NCI-H510A (cell line): ENCODE data around the gene POU6F1.

Source experiments
- DNase-seq: peaks from one replicate; lab custom pipeline; 2025; lab: John Stamatoyannopoulos, UW

POU6F1 gene

DNA sequence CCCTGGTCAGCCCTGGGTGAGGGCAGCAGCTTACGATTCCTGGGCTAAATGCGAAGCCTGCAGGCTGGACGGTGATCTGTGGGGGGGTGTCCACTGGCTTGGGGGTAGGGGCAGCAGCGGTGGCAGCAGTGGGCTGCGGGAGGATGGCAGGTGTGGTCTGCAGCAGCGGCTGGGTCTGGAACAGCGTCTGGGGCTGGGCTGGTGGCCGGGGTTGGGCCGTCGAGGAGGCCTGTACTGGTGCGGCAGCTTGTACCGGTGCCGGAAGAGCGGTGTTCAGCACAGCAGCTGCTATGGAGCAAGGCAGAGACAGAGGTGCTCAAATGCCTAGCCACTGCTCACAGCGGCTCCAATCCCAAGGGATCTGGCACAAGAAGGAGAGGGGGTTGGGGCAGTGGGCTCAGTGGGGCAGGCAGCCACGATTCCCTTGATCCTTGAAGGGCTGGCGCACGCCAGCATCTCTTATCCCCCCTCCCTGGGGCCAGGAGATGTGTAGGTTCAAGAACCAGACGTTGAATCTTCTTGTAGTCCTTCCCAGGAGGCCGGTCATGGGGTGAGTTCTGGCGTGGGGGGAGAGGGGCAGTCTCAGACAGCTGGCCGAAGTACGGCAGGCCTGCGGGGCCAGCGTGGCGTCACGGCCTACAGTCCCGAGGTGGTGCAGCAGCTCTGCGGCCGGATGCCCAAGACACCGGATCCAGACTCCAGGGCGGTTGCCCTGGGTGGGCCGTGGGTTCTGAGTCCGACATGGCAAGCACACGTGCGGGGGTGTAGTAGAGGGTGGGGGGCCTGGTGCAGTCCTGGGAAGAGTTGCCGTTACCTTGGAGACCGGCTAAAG, 19.9 kb downstream of the POU6F1 start:
- DNase-seq = no peak

DNA sequence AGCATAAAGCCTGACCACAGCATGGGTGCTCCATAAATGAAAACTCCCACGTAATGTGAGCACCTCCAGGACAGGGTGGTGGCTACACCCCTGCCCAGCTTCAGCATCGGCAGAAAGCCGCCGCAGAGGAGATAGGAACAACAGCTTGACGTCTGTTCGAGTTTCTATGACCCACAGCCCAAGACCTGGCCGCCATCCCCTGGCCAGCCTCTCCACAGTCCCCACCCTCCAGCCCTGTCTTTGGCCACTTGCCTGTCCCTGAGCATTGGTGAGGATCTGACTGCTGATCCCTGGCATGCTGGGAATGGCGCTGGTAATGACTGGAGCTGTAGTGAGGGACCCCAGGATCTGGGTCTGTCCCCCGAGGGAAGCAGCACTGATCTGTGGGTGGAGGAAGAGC, 21.3 kb downstream of the POU6F1 start:
- no peak for DNase-seq

DNA sequence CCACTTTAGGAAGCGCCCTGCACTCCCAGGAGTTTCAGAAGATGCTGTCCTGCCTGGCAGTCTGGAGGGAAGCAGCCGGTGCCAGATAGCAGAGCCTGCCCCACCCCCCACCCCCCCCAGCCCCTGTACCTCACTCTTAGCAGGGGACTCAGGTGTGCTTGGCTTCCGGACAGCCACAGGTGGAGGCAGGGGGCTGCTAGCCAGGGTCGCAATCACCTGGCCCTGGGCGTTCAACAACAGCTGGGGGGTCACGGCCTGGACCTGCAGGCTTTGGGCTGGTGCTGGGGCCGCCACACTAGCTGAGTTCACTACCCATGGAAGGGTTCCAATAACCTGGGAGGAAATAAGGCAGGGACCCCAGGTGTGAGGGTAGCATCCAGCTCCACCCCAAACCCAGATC, 22.0 kb downstream of the POU6F1 start:
- DNase-seq = no peak

DNA sequence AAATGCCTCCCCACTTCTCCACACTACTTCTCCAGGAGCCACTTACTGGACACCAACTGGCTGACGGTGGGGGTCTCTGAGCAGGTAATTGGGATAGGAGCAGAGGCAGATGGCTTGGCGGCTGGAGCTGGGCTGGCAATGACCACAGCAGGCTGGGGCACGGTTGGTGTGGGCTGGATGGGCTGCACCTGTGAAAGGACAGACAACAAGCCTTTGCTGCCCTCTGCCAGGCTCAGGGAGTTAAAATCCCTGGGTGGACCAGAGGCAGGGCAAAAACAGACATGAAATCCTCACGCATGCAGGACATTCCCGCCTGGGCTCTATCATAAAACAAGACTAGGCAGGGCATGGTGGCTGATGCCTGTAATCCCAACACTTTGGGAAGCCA, 25.6 kb downstream of the POU6F1 start:
- no peak for DNase-seq

DNA sequence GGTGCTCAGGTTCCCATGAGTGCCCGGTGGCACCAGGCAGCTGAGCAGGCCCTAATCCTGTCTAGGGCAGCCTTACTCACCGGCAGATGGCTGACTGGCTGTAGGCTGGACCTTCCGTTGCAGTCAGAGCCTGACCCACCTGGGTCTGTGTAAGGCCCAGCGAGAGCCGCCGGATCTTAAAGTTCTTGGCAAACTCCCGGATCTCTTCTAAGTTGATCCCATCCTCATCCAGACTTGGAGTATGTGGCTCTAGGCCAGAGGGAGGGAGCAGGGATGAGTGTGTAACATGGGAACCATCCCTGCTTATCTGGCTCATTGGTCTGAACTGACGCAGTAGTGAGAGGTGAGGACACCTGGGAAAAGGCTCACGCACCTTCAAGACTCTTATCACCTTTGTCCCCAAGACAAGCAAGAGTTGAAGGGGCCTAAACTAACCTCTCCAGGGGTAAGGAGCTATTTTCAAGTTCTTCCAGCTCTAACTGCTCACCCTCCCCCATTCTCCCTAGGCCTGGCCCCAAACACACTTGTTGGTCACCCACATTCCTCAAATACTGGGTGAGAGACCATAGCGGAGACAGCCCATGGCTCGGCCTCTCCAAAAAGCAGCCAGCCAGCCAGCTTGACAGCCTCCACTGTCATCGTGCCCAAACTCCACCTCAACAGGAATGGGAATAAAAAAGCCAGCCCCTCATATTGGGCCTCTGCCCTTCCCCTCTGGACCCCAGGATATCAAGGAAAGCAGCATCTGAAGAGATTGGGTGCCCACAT, 26.2 kb downstream of the POU6F1 start:
- no peak for DNase-seq

DNA sequence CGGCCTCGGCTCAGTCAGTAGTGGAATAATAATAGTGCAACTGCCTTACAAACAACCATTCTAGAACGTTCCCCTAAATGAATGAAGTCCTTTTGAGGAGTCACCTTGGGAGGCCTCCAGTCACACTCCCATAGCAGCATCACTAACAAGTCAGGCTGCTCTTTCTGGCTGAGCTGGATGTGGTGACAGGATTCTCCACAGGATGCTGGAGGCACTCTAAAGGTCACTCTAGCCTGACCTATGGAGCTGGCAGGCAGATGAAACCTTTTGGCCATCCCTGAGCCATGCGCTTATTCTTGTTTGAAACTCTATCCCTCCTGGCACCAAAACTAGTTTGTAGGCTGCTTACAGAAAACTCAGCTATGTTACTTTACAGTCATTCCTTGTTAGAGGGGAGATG, 27.0 kb downstream of the POU6F1 start:
- DNase-seq = no peak

DNA sequence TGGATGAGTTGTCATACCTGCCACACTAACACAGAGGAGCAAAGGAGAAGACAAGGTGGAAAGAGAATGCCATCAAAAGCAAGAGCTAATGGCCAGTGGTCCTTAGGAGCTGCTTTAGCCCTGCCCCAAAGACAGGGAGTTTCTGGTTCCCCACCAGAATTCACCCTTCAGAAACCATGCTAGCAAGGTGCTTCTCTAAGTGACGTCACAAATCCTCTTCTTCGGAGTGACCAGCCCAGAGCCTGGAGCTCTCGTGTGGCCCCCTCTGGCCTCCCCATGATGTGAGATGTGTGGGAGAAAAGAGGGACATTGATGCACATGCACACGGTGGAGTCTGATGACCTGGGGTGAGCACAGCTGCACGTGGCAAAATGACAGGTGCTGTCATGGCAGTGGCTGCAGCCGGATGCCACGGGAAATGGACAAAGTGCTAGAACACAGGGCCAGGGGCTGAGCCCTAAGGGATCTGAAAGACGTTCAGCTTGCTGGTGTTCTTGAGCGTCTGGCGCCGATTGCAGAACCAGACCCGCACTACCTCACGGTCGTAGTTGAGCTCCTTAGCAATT, 28.0 kb downstream of the POU6F1 start:
- DNase-seq = no peak

DNA sequence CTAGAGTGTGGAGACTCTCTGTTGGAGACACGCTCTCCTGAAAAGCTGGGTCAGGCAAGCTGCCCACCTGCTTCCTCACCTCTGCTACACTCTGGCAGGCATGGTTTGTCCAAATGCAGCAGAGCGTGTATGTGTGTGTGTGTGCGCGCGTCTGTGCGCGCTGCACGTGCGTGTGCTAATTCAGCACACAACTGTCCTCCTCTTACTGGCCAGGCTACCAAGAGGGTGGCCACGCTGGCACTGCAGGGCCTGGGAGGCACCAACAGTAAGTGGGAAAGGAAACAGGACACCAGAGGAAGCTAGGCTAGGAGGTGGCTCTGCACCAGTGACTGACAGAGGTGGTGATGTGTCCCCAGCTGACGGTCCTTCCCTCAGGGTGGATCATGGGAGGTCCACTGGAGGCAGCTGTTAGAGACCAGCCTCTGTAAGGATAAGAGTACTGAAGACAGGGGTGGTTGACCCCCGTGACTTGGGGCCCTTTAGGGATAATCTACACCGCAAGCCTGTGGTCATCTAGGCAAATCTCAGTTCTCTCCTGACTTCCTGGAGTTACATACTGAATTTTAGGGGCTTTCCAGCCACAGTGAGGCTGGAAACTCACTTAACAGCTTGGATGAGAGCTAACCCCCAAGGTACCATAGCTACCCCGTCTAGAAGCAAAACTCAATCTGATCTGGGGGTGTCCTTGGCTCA, 29.4 kb downstream of the POU6F1 start:
- no peak for DNase-seq

DNA sequence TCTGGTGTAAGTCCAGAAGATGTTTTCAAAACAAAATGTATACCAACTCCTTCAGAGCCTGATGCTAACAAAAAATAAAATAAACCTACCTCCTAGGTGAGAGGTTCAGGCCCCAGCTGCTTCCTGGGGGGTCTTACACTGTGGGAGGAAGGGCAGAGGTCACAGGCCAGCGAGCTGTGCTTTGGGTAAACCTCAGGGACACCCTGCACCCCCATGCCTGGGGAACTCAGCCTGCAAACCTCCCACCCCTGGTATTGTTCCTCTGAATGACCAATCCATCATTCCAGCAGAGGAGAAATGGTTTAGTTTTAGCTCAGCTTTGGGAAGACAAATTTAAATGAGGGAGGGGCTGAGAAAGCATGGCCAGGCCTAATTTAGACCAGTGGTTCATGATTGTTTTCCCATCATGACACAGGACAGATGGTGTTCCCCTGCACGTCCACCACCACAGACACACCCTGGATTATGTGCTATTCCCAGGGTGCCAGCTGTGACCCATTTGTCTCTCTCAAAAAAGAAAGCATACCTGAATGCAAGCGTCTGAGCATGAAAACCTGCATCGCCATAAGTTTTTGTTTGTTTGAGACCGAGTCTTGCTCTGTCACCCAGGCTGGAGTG, 30.4 kb downstream of the POU6F1 start:
- DNase-seq = no peak

DNA sequence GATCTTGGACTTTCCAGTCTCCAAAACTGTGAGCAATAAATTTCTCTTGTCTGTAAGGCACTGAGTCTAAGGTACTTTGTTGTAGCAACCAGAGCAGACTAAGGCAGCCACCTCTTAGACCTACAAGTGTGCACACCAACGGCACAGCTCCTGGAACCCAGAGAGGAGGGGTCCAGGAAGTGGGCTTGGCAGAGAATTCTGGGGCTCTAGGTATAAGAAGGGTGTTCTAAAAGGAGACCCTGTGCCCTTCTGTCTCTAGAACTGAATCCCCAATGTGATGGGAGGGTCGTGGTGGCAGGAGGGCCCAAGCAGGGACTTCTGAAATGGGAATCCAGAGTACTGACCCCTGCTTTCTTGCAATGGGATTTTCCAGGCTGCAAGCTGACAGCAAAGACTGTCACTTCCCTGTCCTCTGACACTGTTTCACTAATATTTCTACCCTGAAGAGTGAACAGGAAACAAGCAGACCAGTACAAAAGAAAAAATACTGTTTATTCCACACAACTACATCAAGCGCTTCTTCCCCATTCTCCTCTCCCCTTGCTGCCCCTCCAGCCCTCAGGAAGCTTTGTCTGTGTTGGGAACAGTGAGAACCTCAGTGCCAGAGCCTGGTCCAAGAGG, 31.3 kb downstream of the POU6F1 start:
- no peak for DNase-seq

DNA sequence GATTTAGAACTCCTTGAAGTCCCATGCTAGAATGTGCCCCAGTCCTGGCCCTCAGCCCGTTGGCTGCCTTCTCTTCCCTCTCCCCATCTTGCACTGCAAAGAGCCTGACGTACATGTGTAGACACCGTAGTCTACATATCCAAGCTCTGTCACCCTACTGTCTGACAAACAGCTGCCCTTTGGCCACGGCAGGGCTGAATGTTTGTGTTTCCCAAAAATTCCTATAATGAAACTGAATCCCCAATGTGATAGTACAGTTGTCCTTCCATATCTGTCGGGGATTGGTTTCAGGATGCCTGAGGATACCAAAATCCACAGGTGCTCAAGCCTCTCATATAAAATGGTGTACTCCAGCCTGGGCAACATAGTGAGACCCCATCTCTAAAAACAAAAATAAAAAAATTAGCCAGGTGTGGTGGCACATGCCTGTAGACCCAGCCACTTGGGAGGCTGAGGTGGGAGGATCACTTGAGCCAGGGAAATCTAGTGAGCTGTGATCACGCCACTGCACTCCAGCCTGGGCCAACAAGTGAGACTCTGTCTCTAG, 32.6 kb downstream of the POU6F1 start:
- no peak for DNase-seq

DNA sequence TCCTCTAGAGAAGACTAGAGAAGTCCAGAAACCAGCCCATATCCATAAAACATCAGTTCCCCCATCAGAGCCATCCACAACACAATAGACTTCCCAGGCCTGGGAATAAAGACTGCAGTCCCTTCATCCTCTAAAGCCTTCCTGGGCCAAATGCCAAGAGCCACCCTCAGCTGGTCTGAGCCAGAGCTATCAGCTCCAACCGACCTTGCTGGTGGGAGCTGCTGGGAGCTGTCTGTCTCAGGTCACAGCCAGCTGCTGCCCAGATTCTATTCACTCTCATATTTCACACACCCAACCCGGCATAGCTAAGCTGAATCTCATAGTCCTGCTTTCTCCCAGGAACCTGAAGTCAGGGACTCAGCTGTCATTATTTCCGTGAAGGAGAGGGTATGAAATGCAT, 34.0 kb downstream of the POU6F1 start:
- peak; percentile 44 for DNase-seq

DNA sequence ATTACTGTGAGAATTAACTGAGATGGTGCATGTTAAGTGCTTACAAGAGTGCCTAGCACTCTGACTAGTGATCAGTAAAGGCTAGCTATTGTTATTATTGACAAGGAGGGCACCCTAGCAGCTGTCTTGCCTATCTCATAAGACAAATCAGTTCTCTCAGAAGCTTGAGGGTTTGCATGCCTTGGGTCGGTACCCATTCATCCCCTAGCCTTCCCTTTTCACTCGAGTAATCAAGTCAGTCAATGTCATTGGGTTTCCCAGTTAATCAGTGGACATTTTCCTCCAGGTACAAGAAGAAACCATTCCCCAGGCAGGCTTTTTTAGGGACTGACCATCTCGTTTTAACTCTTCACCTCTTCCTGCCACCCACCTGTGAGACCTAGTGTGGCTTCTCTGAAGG, 34.5 kb downstream of the POU6F1 start:
- no peak for DNase-seq

DNA sequence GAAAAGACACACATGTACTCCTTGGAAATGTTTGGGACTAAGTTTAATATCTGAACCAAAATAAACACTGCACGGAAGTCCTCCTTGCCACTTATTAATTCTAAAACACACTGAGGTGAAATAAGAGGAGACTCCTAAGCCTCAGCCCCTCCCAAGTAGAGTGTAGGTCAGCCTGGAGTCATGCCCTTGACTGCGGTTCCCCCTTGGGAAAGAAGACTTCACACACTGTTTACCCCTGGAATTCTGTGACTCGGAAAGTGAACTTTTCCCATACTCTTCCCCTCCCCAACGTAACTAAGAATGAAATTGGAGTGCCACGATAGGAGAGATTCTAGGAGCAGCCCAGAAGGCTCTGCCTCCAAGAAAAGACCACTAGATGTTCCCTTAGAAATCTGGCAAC, 36.3 kb downstream of the POU6F1 start:
- no peak for DNase-seq

DNA sequence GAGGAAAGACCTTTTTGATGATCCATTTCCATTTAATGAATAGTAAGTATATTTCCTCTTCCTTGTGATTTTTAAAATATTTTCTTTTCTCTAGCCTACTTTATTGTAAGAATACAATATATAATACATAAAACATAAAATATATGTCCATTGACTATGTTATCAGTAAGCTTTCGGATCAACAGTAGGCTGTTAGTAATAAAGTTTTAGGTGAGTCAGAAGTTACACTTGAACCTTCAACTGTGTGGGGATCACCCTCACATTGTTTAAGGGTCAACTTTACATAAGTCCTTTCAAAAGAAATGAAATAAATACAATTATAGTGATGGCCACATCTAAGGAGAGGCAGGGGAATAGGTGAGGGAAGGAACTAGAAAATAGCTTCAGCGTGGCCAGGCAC, 40.0 kb downstream of the POU6F1 start:
- DNase-seq = no peak

DNA sequence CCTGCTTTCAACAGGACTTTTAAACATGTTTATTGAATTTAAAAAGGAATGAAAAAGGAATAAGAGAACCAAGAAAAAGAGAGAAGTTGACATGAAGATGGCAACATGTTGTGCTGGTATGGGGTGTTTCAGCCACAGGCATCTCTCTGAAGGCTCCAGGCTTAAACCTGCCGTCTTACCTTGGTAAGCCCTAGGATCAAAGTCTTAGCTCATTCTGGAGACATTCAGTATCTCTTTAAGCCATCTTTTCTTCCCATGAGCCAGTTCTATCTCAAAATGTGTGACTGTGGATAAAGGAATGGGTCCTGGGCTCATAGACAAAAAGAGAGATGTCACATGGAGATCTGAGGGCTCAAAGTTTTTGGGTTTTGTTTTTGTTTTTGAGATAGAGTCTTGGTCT, 43.4 kb downstream of the POU6F1 start:
- DNase-seq = no peak

DNA sequence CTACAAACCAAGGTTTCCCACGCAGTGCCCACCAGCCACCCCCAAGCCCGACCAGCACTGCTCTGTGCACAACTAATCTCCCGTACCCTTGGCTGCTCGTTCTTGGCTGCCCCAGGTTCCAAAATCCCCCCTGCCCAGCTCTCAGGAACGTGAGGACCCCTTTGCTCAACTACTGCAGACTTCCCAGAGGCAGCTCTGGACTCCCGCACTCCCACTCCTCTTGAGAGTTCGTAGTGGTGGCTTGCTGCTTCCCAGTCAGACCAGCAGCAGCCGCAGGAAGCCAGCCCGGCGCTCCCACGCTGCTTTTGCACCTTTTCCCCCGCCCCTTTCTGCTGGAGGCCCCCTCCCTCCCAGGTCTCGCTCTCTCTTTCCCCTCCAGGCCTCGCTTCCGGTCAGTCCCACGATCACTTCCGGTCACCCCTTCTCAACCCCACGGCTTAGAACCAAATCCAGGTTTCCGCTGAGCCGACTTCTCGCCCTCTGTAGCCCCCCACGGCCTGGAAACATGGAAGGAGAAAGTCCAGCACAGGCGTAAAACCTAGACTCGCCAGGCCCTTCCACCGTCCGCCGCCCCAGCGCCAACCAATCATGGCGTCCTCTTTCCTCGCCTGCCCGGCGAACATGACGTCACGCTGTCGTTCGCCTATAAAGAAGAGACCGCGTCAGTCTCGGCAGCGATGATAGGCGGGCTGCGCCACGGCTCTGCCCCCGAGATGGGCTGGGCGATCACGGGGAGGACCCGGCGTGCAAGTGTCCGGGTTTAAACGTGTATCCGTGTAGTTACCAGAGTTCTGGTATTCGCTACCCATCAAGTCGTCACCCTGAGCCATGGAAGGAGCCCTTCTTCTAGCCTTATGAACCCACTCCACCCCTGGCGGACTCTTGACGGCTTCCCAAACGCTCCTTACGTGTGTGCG, 45.1 kb downstream of the POU6F1 start, which contains the start of gene TFCP2:
TFCP2 (minus strand) TSS at position 621 of the 917 bp plus-strand sequence. CDS start 713 bp downstream, outside the sequence.
- DNase-seq = peak; percentile 94

DNA sequence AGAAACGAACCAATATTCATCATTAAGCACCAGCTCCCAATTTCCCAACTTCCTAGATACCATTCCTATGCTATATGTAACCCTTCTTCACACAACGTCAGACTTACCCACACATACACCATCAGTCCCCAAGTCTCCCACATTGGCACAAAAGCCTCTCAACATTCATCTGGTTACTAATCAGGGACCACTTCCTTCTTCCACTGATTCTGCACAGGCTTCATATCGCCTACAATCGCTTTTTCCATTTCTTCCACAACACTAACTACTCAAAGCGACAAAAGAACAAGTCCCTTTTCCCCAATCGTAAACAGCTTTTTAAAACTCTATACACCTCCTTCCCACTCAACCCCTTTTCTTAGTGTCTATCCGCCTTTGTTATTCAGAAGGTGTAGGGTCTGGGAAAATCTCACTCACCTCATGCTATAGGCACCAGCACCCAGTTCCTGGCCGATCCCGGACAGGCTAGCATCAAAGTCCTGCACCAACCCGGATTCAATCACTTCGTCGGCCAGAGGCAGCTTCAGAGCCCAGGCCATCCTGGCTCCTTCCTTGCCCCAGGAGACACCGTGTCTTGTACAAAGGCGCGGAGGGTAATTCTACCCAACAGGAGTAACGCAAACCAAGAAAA, 45.9 kb downstream of the POU6F1 start:
- no peak for DNase-seq

DNA sequence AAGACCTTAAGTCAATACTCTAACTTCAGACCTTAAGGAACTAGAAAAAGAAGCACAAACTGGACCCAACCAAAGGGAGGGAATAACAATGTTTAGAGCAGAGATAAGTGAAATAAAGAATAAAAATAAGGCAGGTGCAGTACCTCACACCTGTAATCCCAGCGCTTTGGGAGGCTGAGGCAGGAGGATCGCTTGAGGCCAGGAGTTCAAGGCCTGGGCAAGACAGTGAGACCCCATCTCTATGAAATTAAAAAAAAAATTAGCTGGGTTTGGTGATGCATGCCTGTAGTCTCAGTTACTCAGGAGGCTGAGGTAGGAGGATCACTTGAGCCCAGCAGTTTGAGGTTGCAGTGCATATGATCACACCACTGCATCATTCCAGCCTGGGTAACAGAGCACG, 54.1 kb downstream of the POU6F1 start:
- no peak for DNase-seq

DNA sequence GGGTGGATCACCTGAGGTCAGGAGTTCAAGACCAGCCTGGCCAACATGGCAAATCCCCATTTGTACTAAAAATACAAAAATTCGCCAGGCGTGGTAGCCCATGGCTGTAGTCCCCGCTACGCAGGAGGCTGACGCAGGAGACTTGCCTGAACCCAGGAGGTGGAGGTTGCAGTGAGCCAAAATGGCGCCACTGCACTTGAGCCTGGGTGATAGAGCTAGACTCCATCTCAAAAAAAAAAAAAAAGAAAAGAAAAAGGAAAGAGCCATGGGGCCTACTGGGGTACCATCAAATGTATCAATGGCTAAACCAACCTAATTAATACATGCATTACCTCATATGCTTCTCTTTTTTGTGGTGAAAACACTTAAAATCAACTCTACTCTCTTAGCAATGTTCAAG, 55.6 kb downstream of the POU6F1 start:
- DNase-seq = no peak
